Measurements from ENCODE around the gene ALOX5AP.

GRCh38 chr13:30759748-30760147, 24.4 kb downstream of the ALOX5AP start:
- TF ChIP-seq EZH2phosphoT487 (IDR thresholded peaks at IDR 0.05; ENCODE audit: insufficient read depth, low read depth), result no peak
- no peak for TF ChIP-seq EZH2 (IDR thresholded peaks at IDR 0.05; ENCODE audit: insufficient read depth, poor library complexity, severe bottlenecking)

Data from GM23248 (cell line).